Vagina (tissue), 2 donors: Measurements from ENCODE around the gene KRT39. TPM values are rescaled to one million over a fixed set of nuclear protein-coding genes. Genes with fewer than 3 reads are reported as not detected.
A peak's percentile ranks its signal among the peaks of the same experiment; 100 is the strongest.

ENCODE experiments used
- DNase-seq, 2 donors: peaks; one replicate each; pipeline ENCODE4 v3.0.0-alpha.2; 2017; ENCODE audit errors: extremely low spot score in 2 of 2
- H3K27ac ChIP-seq: fragments of 200-600 bp; sonication (generic); one replicate; pipeline ENCODE4 v1.5.1; 2019
- H3K27me3 ChIP-seq: fragments of 200-600 bp; sonication (generic); one replicate; pipeline ENCODE4 v1.5.1; 2019
- H3K36me3 ChIP-seq, 2 donors: fragments of 200-600 bp; sonication (generic); one replicate each; pipeline ENCODE4 v1.5.1; 2017 to 2019
- H3K4me1 ChIP-seq: fragments of 200-600 bp; sonication (generic); one replicate; pipeline ENCODE4 v1.5.1; 2019
- H3K4me3 ChIP-seq, 2 donors: fragments of 200-600 bp; sonication (generic); 1 replicate in 1 of 2; 2 replicates in 1 of 2; pipeline ENCODE4 v1.5.1; 2016 to 2019
- H3K9me3 ChIP-seq: fragments of 200-600 bp; sonication (generic); one replicate; pipeline ENCODE4 v1.5.1; 2019
- CTCF ChIP-seq, 3 experiments: fragments of 450-650 bp in 2 of 3; fragments of 200-600 bp in 1 of 3; sonication (generic) in 1 of 3; IDR thresholded peaks; one replicate each; pipeline ENCODE4 v1.5.1; 2017 to 2019; ENCODE audit warnings: antibody characterized with exemption in 3 of 3, mild to moderate bottlenecking in 2 of 3, moderate library complexity in 2 of 3
- POLR2A ChIP-seq, 2 donors: fragments of 450-650 bp; IDR thresholded peaks; one replicate each; pipeline ENCODE4 v1.6.1; 2017; ENCODE audit warnings: antibody characterized with exemption in 2 of 2, mild to moderate bottlenecking in 2 of 2, moderate library complexity in 2 of 2
- POLR2AphosphoS5 ChIP-seq, 2 donors: sonication (generic); formaldehyde crosslinking; IDR thresholded peaks; one replicate each; pipeline ENCODE4 v1.9.0; 2017; ENCODE audit warnings: antibody characterized with exemption in 2 of 2, mild to moderate bottlenecking in 2 of 2, low read depth in 1 of 2; ENCODE audit not compliant: insufficient read depth in 1 of 2
- intact Hi-C: fragments of 100-400 bp; cut with DNase I; formaldehyde crosslinking; loops from one replicate; pipeline ENCODE4 v1.15.1; 2023
- total RNA-seq: library from RNA; depleted of rRNA; stranded (reverse); fragments of >200 nt; gene quantifications from one replicate; pipeline ENCODE4 v1.2.3, GENCODE V29; 2016

KRT39 gene
- total RNA-seq, 1 donor from 2014 or later = not detected

DNA sequence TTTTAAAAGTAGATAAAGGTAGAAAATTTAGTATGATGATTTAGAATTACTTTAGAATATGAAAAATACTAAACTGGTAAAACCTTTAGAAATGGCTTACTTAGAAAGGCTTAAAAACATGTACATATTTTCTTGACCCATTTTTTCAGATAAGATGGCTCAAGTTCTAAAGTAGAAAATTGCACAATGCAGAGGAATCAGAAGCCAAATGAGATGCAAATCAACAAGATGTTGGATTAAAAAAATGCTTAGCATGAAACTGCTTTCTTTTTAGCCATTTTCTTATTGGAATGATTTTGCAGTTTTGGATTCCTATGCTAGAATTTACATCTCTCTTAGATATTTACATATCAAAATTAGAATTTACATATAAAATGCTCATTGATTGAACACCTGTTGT is 43.7 kb upstream of the KRT39 start:
- intact Hi-C loops = no loop called here
- DNase-seq = no peak
- peaks cover 7% of the 10 kb centered on the region for H3K4me1 ChIP-seq
- H3K27me3 ChIP-seq = no peaks in the 10 kb centered on the region
- TF ChIP-seq POLR2A (IDR thresholded peaks at IDR 0.05) (no peak), CTCF (IDR thresholded peaks at IDR 0.05) (no peak), POLR2AphosphoS5 (IDR thresholded peaks at IDR 0.05; ENCODE audit: insufficient read depth in 1 of 2, low read depth in 1 of 2) (no peak)
- H3K9me3 ChIP-seq = no peaks in the 10 kb centered on the region
- H3K27ac ChIP-seq = no peak overlapping the region
- no peak overlapping the region for H3K4me3 ChIP-seq
- no peaks in the 10 kb centered on the region for H3K36me3 ChIP-seq

DNA sequence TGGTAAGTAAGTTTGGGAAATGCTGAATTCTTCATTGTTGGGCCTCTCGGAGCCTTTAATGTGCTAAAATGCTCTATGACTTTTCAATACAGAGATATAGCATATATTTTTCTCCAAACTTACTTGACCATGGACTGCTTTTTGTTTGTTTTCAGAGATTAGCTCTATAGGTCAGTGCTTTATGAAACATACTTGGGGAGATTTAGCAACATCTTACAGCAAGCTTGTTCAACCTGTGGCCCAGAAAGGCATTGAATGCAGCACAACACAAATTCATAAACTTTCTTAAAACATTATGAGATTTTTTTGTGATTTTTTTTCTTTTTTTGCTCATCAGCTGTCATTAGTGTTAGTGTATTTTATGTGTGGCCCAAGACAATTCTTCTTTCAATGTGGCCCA is 43.2 kb upstream of the KRT39 start:
- Histone ChIP-seq H3K27me3 (no peaks in the 10 kb centered on the region), H3K4me1 (peaks cover 7% of the 10 kb centered on the region), H3K36me3 (no peaks in the 10 kb centered on the region), H3K4me3 (no peak overlapping the region), H3K27ac (peak overlapping the region; percentile 20), H3K9me3 (no peaks in the 10 kb centered on the region)
- DNase-seq = no peak
- TF ChIP-seq POLR2AphosphoS5 (IDR thresholded peaks at IDR 0.05; ENCODE audit: insufficient read depth in 1 of 2, low read depth in 1 of 2) (no peak), POLR2A (IDR thresholded peaks at IDR 0.05) (no peak), CTCF (IDR thresholded peaks at IDR 0.05) (no peak)
- intact Hi-C loops = no loop called here

DNA sequence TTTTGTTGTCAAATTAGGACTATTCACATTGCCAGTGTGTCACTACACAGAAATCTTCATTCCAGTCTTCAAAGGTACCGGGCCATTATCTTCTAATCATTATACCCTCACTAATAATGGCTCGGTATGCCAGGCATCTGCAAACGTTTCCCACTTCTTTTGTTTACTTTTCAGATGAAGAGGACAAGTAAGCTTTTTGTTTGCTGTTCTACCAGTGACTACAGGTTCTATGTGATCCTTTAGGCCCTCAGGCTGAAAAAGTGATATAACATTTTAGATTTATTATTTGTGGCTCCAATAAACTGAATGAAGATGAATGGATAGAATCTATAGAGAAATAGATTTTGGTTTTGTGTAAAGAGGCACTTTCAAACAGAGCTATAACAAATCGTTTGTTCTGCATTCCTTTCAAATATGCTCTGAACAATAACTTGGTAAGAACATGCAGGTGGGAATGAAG is 42.6 kb upstream of the KRT39 start:
- H3K36me3 ChIP-seq = no peaks in the 10 kb centered on the region
- DNase-seq = no peak
- peaks cover 7% of the 10 kb centered on the region for H3K4me1 ChIP-seq
- no peak overlapping the region for H3K4me3 ChIP-seq
- H3K27ac ChIP-seq = peak overlapping the region; percentile 20
- H3K27me3 ChIP-seq = no peaks in the 10 kb centered on the region
- no peak for TF ChIP-seq POLR2A (IDR thresholded peaks at IDR 0.05)
- intact Hi-C loops = no loop called here
- H3K9me3 ChIP-seq = no peaks in the 10 kb centered on the region

- Histone ChIP-seq H3K9me3 (no peaks in the 10 kb centered on the region), H3K27ac (peak within 1 kb of the TSS; percentile 20), H3K4me1 (peaks cover 6% of the 10 kb centered on the region), H3K4me3 (no peak within 1 kb of the TSS), H3K27me3 (no peaks in the 10 kb centered on the region), H3K36me3 (no peaks in the 10 kb centered on the region)
- TF ChIP-seq POLR2AphosphoS5 (IDR thresholded peaks at IDR 0.05; ENCODE audit: insufficient read depth in 1 of 2, low read depth in 1 of 2) (no peak), CTCF (IDR thresholded peaks at IDR 0.05) (no peak), POLR2A (IDR thresholded peaks at IDR 0.05) (no peak)
- intact Hi-C loops = no loop called here
- DNase-seq = no peak
These were observed 42.1 kb upstream of the KRT39 start, which contains the start of gene KRTAP3-1 for GRCh38 chr17:41008811-41009210. Gene KRTAP3-1 (minus strand): TSS chr17:41009128. CDS start chr17:41009074, 54 bp downstream.

DNA sequence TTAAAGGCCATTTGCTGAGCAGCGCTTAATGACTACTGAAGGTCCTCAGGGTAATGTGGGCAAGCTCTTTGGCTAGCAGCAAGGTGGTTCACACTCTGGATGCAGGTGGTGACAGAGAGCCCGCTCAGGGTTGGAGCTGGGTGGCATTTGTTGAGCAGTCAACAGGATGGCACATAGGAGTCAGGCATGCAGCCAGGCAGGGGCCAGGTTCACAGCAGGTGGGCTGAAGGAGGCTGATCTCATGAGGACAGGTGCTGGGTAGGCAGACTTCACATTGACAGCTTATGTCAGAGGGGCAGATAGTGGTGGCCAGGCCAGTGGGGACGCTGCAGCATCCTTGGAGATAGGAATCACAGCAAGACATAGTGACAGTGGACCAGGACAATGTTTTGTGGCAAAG is 37.6 kb upstream of the KRT39 start:
- TF ChIP-seq POLR2AphosphoS5 (IDR thresholded peaks at IDR 0.05; ENCODE audit: insufficient read depth in 1 of 2, low read depth in 1 of 2) (no peak), CTCF (IDR thresholded peaks at IDR 0.05) (no peak), POLR2A (IDR thresholded peaks at IDR 0.05) (no peak)
- intact Hi-C loops = no loop called here
- no peak for DNase-seq
- H3K4me3 ChIP-seq = no peak overlapping the region
- H3K27me3 ChIP-seq = no peaks in the 10 kb centered on the region
- H3K4me1 ChIP-seq = no peaks in the 10 kb centered on the region
- H3K27ac ChIP-seq = no peak overlapping the region
- no peaks in the 10 kb centered on the region for H3K36me3 ChIP-seq
- H3K9me3 ChIP-seq = no peaks in the 10 kb centered on the region
